ENCODE results near the gene MARCHF5. TPM values are rescaled to one million over a fixed set of nuclear protein-coding genes. Genes with fewer than 3 reads are reported as not detected.
"Not testable (repeated sequence)": the region's sequence is repeated elsewhere in the genome, so short reads cannot be mapped to it uniquely, and the experiment has no call there.

MARCHF5 gene
- total RNA-seq, 4 donors from 2014 or later, result 13.0 to 24.4 (median 15.4) TPM

DNA sequence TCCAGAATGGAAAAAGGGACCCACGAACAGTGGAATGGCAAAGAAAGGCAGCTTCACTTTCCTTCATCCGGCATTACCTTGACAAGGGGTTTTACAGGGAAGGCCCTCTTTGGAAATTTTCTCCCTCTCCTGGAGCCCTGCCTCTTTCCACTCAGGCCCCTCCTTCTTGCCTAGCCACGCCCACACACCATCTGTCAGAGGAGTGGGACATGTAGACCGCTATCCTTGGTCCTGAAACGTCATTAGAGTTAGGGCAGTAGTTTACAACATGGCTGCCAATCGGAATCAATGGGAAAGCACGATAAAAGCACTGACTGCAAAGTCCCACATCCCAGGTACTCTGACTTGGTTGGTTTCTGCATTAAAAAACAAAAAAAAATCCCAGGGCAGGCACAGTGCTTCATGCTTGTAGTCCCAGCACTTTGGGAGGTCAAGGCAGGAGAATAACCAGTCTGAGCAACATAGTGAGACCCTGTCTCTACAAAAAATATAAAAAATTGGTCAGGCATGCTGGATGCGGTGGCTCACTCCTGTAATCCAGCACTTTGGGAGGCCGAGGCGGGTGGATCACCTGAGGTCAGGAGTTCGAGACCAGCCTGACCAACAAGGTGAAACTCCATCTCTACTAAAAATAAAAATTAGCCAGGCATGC, 96.4 kb downstream of the MARCHF5 start:
- no peak overlapping the region for H3K4me3 ChIP-seq
- H3K27ac ChIP-seq, result no peak overlapping the region
- H3K4me1 ChIP-seq, result no peaks in the 10 kb centered on the region
- no peaks in the 10 kb centered on the region for H3K9me3 ChIP-seq
- H3K36me3 ChIP-seq, result no peaks in the 10 kb centered on the region
- no peaks in the 10 kb centered on the region for H3K27me3 ChIP-seq
- in situ Hi-C loops (cut with MboI; ENCODE audit: low sequenced_read_pairs in 4 of 4) (no loop called here), intact Hi-C loops (cut with DNase I; ENCODE audit: low total_unique reads) (no loop called here)
- DNase-seq, result no peak
- TF ChIP-seq, protein P1, sequence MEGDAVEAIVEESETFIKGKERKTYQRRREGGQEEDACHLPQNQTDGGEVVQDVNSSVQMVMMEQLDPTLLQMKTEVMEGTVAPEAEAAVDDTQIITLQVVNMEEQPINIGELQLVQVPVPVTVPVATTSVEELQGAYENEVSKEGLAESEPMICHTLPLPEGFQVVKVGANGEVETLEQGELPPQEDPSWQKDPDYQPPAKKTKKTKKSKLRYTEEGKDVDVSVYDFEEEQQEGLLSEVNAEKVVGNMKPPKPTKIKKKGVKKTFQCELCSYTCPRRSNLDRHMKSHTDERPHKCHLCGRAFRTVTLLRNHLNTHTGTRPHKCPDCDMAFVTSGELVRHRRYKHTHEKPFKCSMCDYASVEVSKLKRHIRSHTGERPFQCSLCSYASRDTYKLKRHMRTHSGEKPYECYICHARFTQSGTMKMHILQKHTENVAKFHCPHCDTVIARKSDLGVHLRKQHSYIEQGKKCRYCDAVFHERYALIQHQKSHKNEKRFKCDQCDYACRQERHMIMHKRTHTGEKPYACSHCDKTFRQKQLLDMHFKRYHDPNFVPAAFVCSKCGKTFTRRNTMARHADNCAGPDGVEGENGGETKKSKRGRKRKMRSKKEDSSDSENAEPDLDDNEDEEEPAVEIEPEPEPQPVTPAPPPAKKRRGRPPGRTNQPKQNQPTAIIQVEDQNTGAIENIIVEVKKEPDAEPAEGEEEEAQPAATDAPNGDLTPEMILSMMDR (IDR thresholded peaks at IDR 0.05 in 4 of 5, conservative IDR thresholded peaks at IDR 0.05 in 1 of 5), result no peak
- TF ChIP-seq POLR2A (IDR thresholded peaks at IDR 0.05), result no peak
- no peak for ATAC-seq

DNA sequence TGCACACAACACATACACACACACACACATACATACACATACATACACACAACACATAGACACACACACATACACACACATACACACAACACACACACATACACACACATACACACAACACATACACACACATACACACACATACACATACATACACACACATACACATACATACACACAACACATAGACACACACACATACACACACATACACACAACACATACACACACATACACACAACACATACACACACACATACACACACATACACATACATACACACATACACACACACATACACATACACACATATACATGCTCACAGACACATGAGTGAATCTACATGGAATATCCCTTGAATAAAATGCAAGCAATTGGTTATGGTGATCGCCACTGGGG, 102.2 kb downstream of the MARCHF5 start:
- ATAC-seq; in situ Hi-C loops (cut with MboI; ENCODE audit: low sequenced_read_pairs in 4 of 4): not testable (repeated sequence)

DNA sequence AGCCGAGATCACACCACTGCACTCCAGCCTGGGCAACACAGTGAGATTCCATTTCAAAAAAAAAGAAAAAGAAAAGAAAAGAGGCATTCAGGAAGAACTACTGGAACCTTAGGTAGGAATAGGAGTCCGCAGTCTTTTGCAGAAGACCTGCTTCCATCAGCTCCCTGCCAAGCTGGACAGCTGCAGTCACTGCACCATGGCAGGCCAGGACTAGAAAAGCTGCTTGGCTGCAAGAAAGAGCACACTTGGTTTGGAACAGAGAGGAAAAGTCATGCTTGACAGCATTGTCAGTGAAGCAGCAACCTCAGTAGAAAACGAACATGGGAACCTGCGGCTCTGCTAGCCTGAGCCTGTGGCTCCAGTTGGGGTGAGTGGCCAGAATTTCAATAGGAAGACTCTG, 104.3 kb downstream of the MARCHF5 start:
- Histone ChIP-seq H3K4me1 (no peaks in the 10 kb centered on the region), H3K4me3 (no peak overlapping the region), H3K27ac (no peak overlapping the region), H3K9me3 (no peaks in the 10 kb centered on the region), H3K36me3 (no peaks in the 10 kb centered on the region), H3K27me3 (no peaks in the 10 kb centered on the region)
- DNase-seq, result no peak
- in situ Hi-C loops (cut with MboI; ENCODE audit: low sequenced_read_pairs in 4 of 4) (no loop called here), intact Hi-C loops (cut with DNase I; ENCODE audit: low total_unique reads) (no loop called here)
- no peak for TF ChIP-seq POLR2A (IDR thresholded peaks at IDR 0.05)
- TF ChIP-seq, protein P1 (IDR thresholded peaks at IDR 0.05 in 4 of 5, conservative IDR thresholded peaks at IDR 0.05 in 1 of 5), result no peak
- no peak for ATAC-seq

More for the DNA sequence above, 102.2 kb downstream of the MARCHF5 start:
- H3K9me3 ChIP-seq; H3K4me3 ChIP-seq; H3K4me1 ChIP-seq; DNase-seq; H3K36me3 ChIP-seq; H3K27me3 ChIP-seq; intact Hi-C loops (cut with DNase I; ENCODE audit: low total_unique reads); H3K27ac ChIP-seq: not testable (repeated sequence)

DNA sequence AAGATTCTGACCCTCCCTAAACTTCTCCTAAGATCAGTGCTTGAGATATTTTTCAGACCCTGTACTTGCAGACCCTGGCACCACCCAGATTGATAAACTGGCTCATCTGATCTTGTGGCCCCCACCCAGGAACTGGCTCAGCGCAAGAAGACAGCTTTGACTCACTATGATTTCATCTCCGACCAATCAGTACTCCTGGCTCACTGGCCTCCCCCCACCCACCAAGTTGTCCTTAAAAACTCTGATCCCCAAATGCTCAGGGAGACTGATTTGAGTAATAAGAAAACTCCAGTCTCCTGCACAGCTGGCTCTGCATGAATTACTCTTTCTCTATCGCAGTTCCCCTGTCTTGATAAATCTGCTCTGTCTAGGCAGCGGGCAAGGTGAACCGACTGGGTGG, 111.3 kb downstream of the MARCHF5 start:
- H3K36me3 ChIP-seq; H3K9me3 ChIP-seq; DNase-seq; ATAC-seq; in situ Hi-C loops (cut with MboI; ENCODE audit: low sequenced_read_pairs in 4 of 4); H3K27ac ChIP-seq; H3K4me1 ChIP-seq; intact Hi-C loops (cut with DNase I; ENCODE audit: low total_unique reads); H3K4me3 ChIP-seq; H3K27me3 ChIP-seq: not testable (repeated sequence)

Other genes with a start within 250 kb of the MARCHF5 start
- 10 to 100 TPM; 14.5 to 22.5 (median 18.0) TPM for gene CPEB3, start 89 bp upstream of the MARCHF5 start, total RNA-seq

Data from gastrocnemius medialis (tissue), 4 donors.